KMS-11 (cell line): ENCODE results near the gene IQCE.

Experiments
- H2AFZ ChIP-seq: fragments of 200-600 bp; sonication (generic); 2 replicates; pipeline ENCODE4 v1.6.1; 2016; ENCODE audit warnings: antibody characterized with exemption, mixed run types, low read depth
- H3K27ac ChIP-seq: fragments of 200-600 bp; sonication (generic); 2 replicates; pipeline ENCODE4 v1.6.1; 2016; ENCODE audit warnings: mild to moderate bottlenecking, mixed run types
- H3K27me3 ChIP-seq: fragments of 200-600 bp; sonication (generic); 2 replicates; pipeline ENCODE4 v1.6.1; 2017; ENCODE audit warnings: mild to moderate bottlenecking, low read depth, mixed run types, moderate library complexity; ENCODE audit not compliant: insufficient read depth
- H3K36me3 ChIP-seq: fragments of 200-600 bp; sonication (generic); 2 replicates; pipeline ENCODE4 v1.6.1; 2017; ENCODE audit warnings: mild to moderate bottlenecking, mixed run types; ENCODE audit not compliant: insufficient read depth
- H3K4me1 ChIP-seq: fragments of 200-600 bp; sonication (generic); 2 replicates; pipeline ENCODE4 v1.6.1; 2016; ENCODE audit warnings: mild to moderate bottlenecking, low read depth, mixed run types; ENCODE audit not compliant: poor library complexity, severe bottlenecking
- H3K4me2 ChIP-seq: fragments of 200-600 bp; sonication (generic); 2 replicates; pipeline ENCODE4 v1.7.0; 2016; ENCODE audit warnings: mild to moderate bottlenecking, mixed run types
- H3K4me3 ChIP-seq: fragments of 200-600 bp; sonication (generic); IDR thresholded peaks from 2 replicates; pipeline ENCODE4 v1.6.1; 2017; ENCODE audit warnings: low read depth, low read length, mixed read lengths; ENCODE audit not compliant: insufficient read depth
- H3K79me2 ChIP-seq: fragments of 200-600 bp; sonication (generic); 2 replicates; pipeline ENCODE4 v1.6.1; 2016; ENCODE audit warnings: low read depth, mixed run types; ENCODE audit not compliant: insufficient read depth
- H3K9ac ChIP-seq: fragments of 200-600 bp; sonication (generic); 2 replicates; pipeline ENCODE4 v1.6.1; 2016; ENCODE audit warnings: mild to moderate bottlenecking, mixed run types
- H4K20me1 ChIP-seq: fragments of 200-600 bp; sonication (generic); 2 replicates; pipeline ENCODE4 v1.6.1; 2016; ENCODE audit warnings: mild to moderate bottlenecking, mixed run types; ENCODE audit not compliant: insufficient read depth
- TF ChIP-seq, protein P1 (sequence below): fragments of 200-600 bp; sonication (generic); conservative IDR thresholded peaks from 2 replicates; pipeline ENCODE4 v1.6.1; 2017; ENCODE audit warnings: low read depth, mild to moderate bottlenecking, antibody characterized with exemption, low read length, moderate library complexity, mixed read lengths

Gene IQCE

DNA sequence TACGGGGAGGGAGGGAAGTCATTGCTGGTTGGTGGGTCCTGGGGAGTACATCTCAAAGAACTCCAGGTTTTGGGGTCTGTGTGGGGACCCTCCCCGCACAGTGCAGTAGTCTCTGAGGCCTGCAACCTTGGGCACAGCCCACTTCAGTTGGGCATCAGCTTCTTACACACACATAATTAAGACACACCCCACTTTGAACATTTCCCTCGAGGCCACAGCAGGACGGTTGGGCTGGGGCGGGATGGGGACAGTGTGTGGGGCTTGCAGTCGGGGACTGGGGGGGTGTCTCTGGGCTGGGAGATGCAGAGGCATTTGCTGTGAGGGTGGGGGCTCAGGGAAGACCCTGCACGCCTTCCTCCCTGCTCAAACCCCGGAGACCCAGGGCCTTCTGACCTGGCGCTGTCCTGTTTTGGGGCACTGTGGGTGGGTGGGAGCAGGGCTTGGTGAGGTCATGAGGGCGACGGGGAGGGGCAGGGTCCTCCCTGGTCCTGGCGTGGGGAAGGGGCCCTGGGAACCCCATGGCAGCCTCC is 38.0 kb upstream of the IQCE start:
- H3K27me3 ChIP-seq = peaks cover 83% of the 10 kb centered on the region
- no peaks in the 10 kb centered on the region for H3K36me3 ChIP-seq
- H3K27ac ChIP-seq = no peak overlapping the region
- TF ChIP-seq, protein P1, sequence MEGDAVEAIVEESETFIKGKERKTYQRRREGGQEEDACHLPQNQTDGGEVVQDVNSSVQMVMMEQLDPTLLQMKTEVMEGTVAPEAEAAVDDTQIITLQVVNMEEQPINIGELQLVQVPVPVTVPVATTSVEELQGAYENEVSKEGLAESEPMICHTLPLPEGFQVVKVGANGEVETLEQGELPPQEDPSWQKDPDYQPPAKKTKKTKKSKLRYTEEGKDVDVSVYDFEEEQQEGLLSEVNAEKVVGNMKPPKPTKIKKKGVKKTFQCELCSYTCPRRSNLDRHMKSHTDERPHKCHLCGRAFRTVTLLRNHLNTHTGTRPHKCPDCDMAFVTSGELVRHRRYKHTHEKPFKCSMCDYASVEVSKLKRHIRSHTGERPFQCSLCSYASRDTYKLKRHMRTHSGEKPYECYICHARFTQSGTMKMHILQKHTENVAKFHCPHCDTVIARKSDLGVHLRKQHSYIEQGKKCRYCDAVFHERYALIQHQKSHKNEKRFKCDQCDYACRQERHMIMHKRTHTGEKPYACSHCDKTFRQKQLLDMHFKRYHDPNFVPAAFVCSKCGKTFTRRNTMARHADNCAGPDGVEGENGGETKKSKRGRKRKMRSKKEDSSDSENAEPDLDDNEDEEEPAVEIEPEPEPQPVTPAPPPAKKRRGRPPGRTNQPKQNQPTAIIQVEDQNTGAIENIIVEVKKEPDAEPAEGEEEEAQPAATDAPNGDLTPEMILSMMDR = no peak
- no peak overlapping the region for H3K9ac ChIP-seq
- H3K4me2 ChIP-seq = peak overlapping the region; percentile 48; the same call in 1 of the 2 replicates
- no peaks in the 10 kb centered on the region for H3K79me2 ChIP-seq
- no peak overlapping the region for H2AFZ ChIP-seq
- H3K4me1 ChIP-seq = peaks cover 29% of the 10 kb centered on the region
- no peaks in the 10 kb centered on the region for H4K20me1 ChIP-seq
- H3K4me3 ChIP-seq = no peak overlapping the region

DNA sequence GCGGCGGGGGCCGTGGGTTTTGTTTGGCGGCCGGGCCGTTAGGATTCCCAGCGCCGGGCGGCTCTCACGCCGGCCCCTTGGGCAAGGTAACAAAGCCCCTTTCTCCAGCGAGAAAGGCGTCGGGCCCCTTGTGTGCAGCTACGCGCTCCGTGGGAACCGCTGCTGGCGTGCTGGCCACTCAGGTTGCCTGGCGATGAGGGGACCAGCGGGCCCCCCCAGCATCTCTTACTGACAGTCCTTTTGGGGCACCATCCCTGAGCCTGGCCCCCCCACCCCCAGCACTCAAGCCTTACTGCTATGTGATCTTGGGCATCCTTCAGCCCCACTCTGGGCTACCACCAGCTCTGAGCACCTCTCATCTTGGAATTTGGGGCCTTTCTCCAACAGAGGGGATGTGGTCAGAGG is 37.4 kb upstream of the IQCE start:
- Histone ChIP-seq H3K27me3 (peaks cover 78% of the 10 kb centered on the region), H3K4me3 (no peak overlapping the region), H3K27ac (no peak overlapping the region), H3K79me2 (no peaks in the 10 kb centered on the region), H3K36me3 (no peaks in the 10 kb centered on the region), H3K4me2 (no peak overlapping the region), H2AFZ (no peak overlapping the region), H4K20me1 (no peaks in the 10 kb centered on the region), H3K9ac (no peak overlapping the region), H3K4me1 (peaks cover 29% of the 10 kb centered on the region)
- TF ChIP-seq, protein P1 = no peak

DNA sequence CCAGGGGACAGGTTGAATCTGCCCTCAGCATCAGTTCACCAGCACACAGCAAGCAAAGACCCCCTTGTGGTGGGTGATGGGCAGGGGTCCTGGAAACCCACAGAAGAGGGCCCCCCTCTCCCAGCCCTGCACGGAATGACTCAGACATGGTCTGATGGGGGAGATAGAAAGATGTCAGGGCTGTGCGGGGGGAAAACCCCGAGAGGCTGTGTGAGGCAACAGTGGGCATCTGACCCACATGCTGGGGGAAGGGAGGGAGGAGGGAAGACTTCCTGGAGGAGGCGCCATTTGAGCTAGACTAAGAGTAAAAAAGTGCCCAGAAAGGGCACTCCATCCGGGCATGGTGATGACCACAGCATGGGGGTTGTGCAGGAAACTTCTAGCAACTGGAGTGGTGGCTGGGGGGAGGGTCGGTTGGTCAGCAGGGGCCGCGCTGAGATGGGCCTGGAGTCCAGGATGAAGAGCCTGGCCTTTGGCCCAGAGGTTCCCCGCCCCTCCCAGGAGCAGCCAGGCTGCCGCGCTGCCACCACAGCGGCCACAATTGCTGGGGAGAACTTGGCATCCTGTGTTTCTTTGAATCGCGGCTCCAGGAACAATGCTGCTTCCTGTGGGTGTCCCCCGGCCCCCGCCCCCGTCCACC is 36.7 kb upstream of the IQCE start:
- no peak overlapping the region for H3K4me2 ChIP-seq
- no peak overlapping the region for H3K27ac ChIP-seq
- TF ChIP-seq, protein P1 = no peak
- H2AFZ ChIP-seq = no peak overlapping the region
- no peaks in the 10 kb centered on the region for H3K36me3 ChIP-seq
- no peak overlapping the region for H3K4me3 ChIP-seq
- H3K4me1 ChIP-seq = peaks cover 29% of the 10 kb centered on the region
- no peak overlapping the region for H3K9ac ChIP-seq
- peaks cover 71% of the 10 kb centered on the region for H3K27me3 ChIP-seq
- no peaks in the 10 kb centered on the region for H3K79me2 ChIP-seq
- no peaks in the 10 kb centered on the region for H4K20me1 ChIP-seq

DNA sequence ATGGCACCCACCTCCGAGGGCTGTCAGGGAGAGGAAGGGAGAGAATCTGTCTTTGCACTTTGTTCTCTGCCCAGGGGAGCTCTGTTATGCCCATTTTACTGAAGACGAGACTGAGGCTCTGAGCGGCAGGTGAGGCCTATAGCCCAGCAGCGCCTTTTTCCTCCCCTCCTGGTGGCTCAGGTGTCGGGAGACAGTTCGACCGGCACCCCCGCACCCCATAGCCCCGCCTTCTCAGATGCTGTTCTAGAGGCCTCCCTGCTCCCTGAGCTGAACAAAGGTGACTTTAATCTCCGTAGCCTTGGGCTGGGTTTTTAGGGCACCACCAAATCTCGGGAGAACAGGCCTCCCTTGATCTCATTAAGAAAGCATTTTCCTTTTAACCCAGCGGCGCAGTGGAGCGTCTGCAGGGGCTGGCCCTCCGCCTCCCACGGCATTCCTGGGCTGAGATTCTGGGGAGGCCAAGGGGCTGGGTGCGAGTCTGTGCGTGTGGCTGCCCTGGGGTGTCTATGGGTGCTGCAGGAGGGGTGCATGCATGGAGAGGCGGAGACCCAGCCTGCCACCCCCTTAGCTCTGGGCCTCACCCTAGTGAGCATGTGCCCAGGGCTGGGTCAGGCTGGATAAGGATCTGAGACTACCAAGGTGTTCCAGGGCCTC is 35.9 kb upstream of the IQCE start:
- Histone ChIP-seq H4K20me1 (no peaks in the 10 kb centered on the region), H3K4me1 (peaks cover 29% of the 10 kb centered on the region), H3K4me2 (no peak overlapping the region), H2AFZ (no peak overlapping the region), H3K27me3 (peaks cover 62% of the 10 kb centered on the region), H3K79me2 (no peaks in the 10 kb centered on the region), H3K36me3 (no peaks in the 10 kb centered on the region), H3K9ac (no peak overlapping the region), H3K27ac (no peak overlapping the region), H3K4me3 (no peak overlapping the region)
- TF ChIP-seq, protein P1 = no peak
